K562 (cell line): ENCODE results near the gene IFNGR2. TPM values are rescaled to one million over a fixed set of nuclear protein-coding genes. Genes with fewer than 3 reads are reported as not detected.
A peak's percentile ranks its signal among the peaks of the same experiment; 100 is the strongest.

Experiments
- ATAC-seq: fragments of 200-7000 bp; cut with Tn5 transposase; 3 replicates; pipeline ENCODE4 v1.9.1; 2020; ENCODE audit warnings: moderate library complexity
- BruUV-seq: library from RNA; stranded (reverse); fragments of 400-500 nt; replicated peaks from 2 replicates; lab custom pipeline; 2021; lab: Mats Ljungman, UMichigan
- CTCF ChIA-PET: fragments of 300-600 bp; formaldehyde crosslinking; extraction: SDS; loops from one replicate; lab custom pipeline; 2021; ENCODE audit warnings: low intra/inter-chr PET ratio; lab: Yijun Ruan, JAX
- POLR2A ChIA-PET: fragments of 300-600, 350-650 bp; sonication (Branson Sonifier 250); formaldehyde crosslinking; extraction: SDS; loops from one replicate; lab custom pipeline; 2021; ENCODE audit warnings: antibody characterized with exemption, inconsistent platforms; lab: Yijun Ruan, JAX
- DNase-seq, 4 experiments: peaks; one replicate each; pipeline versions ENCODE4 v3.0.0 to v3.0.0-alpha.2; 2011 to 2018; ENCODE audit warnings: low spot score in 3 of 4, mixed read lengths in 3 of 4; ENCODE audit errors: extremely low read depth in 1 of 4
- FAIRE-seq: peaks from 2 replicates; lab custom pipeline; 2011; peaks lifted over from hg19 to GRCh38; lab: Jason Lieb, UNC
- H2AFZ ChIP-seq: 2 replicates; pipeline ENCODE4 v1.6.0; 2011; ENCODE audit warnings: low read depth, low read length, control low read depth, inconsistent platforms
- H3K27ac ChIP-seq: fragments of 200-600 bp; 3 replicates; pipeline ENCODE4 v1.8.0; 2011; ENCODE audit warnings: low read depth, mild to moderate bottlenecking, control low read depth, inconsistent platforms, low read length, moderate library complexity, mixed read lengths; ENCODE audit errors: extremely low read depth
- H3K27me3 ChIP-seq, 2 experiments: fragments of 300-600 bp in 1 of 2; 2 replicates in 1 of 2; 3 replicates in 1 of 2; pipeline versions ENCODE4 v1.6.0 to v1.8.0; 2011; ENCODE audit warnings: inconsistent platforms in 2 of 2, low read length in 2 of 2, mild to moderate bottlenecking in 1 of 2, mixed read lengths in 1 of 2, moderate library complexity in 1 of 2; ENCODE audit not compliant: control insufficient read depth in 2 of 2, insufficient read depth in 2 of 2
- H3K36me3 ChIP-seq: fragments of 300-600 bp; 3 replicates; pipeline ENCODE4 v1.8.0; 2011; ENCODE audit warnings: mild to moderate bottlenecking, low read length, inconsistent platforms; ENCODE audit not compliant: control insufficient read depth, insufficient read depth
- H3K4me1 ChIP-seq, 2 experiments: fragments of 200-600 bp in 1 of 2; replicated peaks in 1 of 2; 2 replicates in 1 of 2; 3 replicates in 1 of 2; pipeline versions ENCODE4 v1.5.1 to v1.8.0; 2011; ENCODE audit warnings: inconsistent platforms in 2 of 2, low read length in 2 of 2, mild to moderate bottlenecking in 1 of 2, mixed read lengths in 1 of 2, moderate library complexity in 1 of 2; ENCODE audit not compliant: control insufficient read depth in 2 of 2, insufficient read depth in 2 of 2
- H3K4me2 ChIP-seq: 2 replicates; pipeline ENCODE4 v1.6.1; 2011; ENCODE audit warnings: low read length, control low read depth, inconsistent platforms, mixed read lengths; ENCODE audit not compliant: insufficient read depth
- H3K4me3 ChIP-seq: fragments of 200-600 bp; sonication (generic), shearing (Covaris generic); 2 replicates; pipeline ENCODE4 v1.5.1; 2016; ENCODE audit warnings: control low read depth, inconsistent platforms
- H3K79me2 ChIP-seq: fragments of 200-600 bp; 3 replicates; pipeline ENCODE4 v1.8.0; 2011; ENCODE audit warnings: low read length, inconsistent platforms; ENCODE audit not compliant: control insufficient read depth, insufficient read depth
- H3K9ac ChIP-seq, 2 experiments: 2 replicates each; pipeline versions ENCODE4 v1.6.0 to v1.6.1; 2011; ENCODE audit warnings: low read depth in 2 of 2, low read length in 2 of 2, control low read depth in 1 of 2, inconsistent platforms in 1 of 2, mild to moderate bottlenecking in 1 of 2, mixed read lengths in 1 of 2; ENCODE audit not compliant: insufficient read depth in 1 of 2
- H3K9me1 ChIP-seq: one replicate; pipeline ENCODE4 v1.6.0; 2011; ENCODE audit warnings: inconsistent platforms, mild to moderate bottlenecking, low read length, moderate library complexity; ENCODE audit not compliant: control insufficient read depth, insufficient read depth
- H3K9me3 ChIP-seq: replicated peaks from 2 replicates; pipeline ENCODE4 v1.5.1; 2011; ENCODE audit warnings: low read depth, low read length, inconsistent platforms; ENCODE audit not compliant: control insufficient read depth, insufficient read depth
- H4K20me1 ChIP-seq: replicated peaks from 2 replicates; pipeline ENCODE4 v1.6.1; 2011; ENCODE audit warnings: low read length, inconsistent platforms, mixed read lengths; ENCODE audit not compliant: control insufficient read depth, insufficient read depth
- E2F4 ChIP-seq: sonication (generic); formaldehyde crosslinking; IDR thresholded peaks from 2 replicates; pipeline ENCODE4 v1.8.0; 2022; ENCODE audit warnings: mild to moderate bottlenecking, low read depth, missing genetic modification reagents
- RNF219 ChIP-seq: fragments of 250-450 bp; sonication (Bioruptor Pico); IDR thresholded peaks from 2 replicates; pipeline ENCODE4 v1.5.0; 2022; ENCODE audit warnings: mild to moderate bottlenecking
- SREBF1 ChIP-seq: fragments of 150-350 bp; IDR thresholded peaks from 2 replicates; pipeline ENCODE4 v1.6.1; 2014; ENCODE audit warnings: antibody characterized with exemption, low read depth, low read length, borderline replicate concordance
- TSC22D4 ChIP-seq: fragments of 450-650 bp; IDR thresholded peaks from 2 replicates; pipeline ENCODE4 v1.6.1; 2016; ENCODE audit warnings: missing genetic modification characterization, missing biosample characterization, control low read depth
- XRCC3 ChIP-seq: fragments of 450-650 bp; IDR thresholded peaks from 2 replicates; pipeline ENCODE4 v1.6.1; 2017; ENCODE audit warnings: mild to moderate bottlenecking, moderate library complexity
- ZNF24 ChIP-seq: fragments of 450-650 bp; IDR thresholded peaks from 2 replicates; pipeline ENCODE4 v1.6.1; 2016
- WGBS: fragments of 100-300 bp; shearing (Covaris generic); methylation state at CpG from one replicate; pipeline ENCODE4 v1.1.6; 2016; ENCODE audit warnings: low coverage, mixed read lengths; ENCODE audit not compliant: insufficient coverage; ENCODE audit errors: missing lambda C conversion rate; 5-methylcytosine and 5-hydroxymethylcytosine counted together
- in situ Hi-C: fragments of 300-500 bp; cut with MboI; formaldehyde crosslinking; loops from 4 replicates; pipeline ENCODE4 v1.15.0; 2018; ENCODE audit warnings: inconsistent platforms, mixed read lengths
- intact Hi-C: fragments of 100-400 bp; cut with micrococcal nuclease; formaldehyde crosslinking; loops from 2 replicates; pipeline ENCODE4 v1.14.2; 2022
- polyA plus RNA-seq, 8 experiments: library from polyadenylated mRNA; depleted of rRNA in 4 of 8; stranded (reverse) in 5 of 8; unstranded in 3 of 8; fragments of >200 nt; fragmentation: Nextera tagmentation in 2 of 8; fragmentation: Illumina TruSeq in 1 of 8; extraction: Ambion mirVana in 2 of 8; extraction: Trizol in 1 of 8; gene quantifications; 2 replicates each; pipeline versions ENCODE4 v1.2.1 to v1.2.3, GENCODE V29; 2011 to 2014; ENCODE audit warnings: inconsistent platforms in 1 of 8, missing spikeins in 1 of 8
- total RNA-seq, 7 experiments: library from RNA; depleted of rRNA in 6 of 7; stranded (reverse); fragments of >200 nt in 6 of 7; fragmentation: Illumina TruSeq in 2 of 7; extraction: Trizol in 2 of 7; gene quantifications; 2 replicates each; pipeline versions ENCODE4 v1.2.1 to v1.2.3, GENCODE V29; 2011 to 2021; ENCODE audit warnings: low replicate concordance in 1 of 7

The IFNGR2 gene
- total and polyA plus RNA-seq, 9 of the 15 experiments (the other 6 are each of a cell fraction or from before 2014, with no cell fraction given) = 6.7 to 58.0 (median 28.5) TPM

- in situ Hi-C loops = no loop called here
- FAIRE-seq = no peak
- no peak overlapping the region for H3K4me3 ChIP-seq
- H3K27me3 ChIP-seq = no peaks in the 10 kb centered on the region
- no peaks in the 10 kb centered on the region for H3K9me3 ChIP-seq
- peak; percentile 51 for ATAC-seq
- DNase-seq = peak in 1 of 4 experiments; percentile 3
- H3K27ac ChIP-seq = no peak overlapping the region
- H3K4me2 ChIP-seq = no peak overlapping the region
- no TSS peak for BruUV-seq
- H3K79me2 ChIP-seq = no peaks in the 10 kb centered on the region
- POLR2A ChIA-PET = interaction anchor here (0.6 to 1.8 kb wide), 3 partner anchors 9 to 148 kb away, joined by 4 to 6 read pairs (median 4); no protein-coding TSS in a partner anchor
- 69% methylated on average over 1 of the region's 1 CpG for WGBS
- H3K36me3 ChIP-seq = peaks cover 39% of the 10 kb centered on the region
- no peak for TF ChIP-seq ZNF24
- no peak for TF ChIP-seq RNF219 (CRISPR knock-in tag)
- no peak for TF ChIP-seq XRCC3
- TF ChIP-seq TSC22D4 = no peak
- no peak for TF ChIP-seq SREBF1
- TF ChIP-seq E2F4 (CRISPR knock-in tag) = no peak
- intact Hi-C loops = no loop called here
- CTCF ChIA-PET = no interaction called here
- H2AFZ ChIP-seq = no peak overlapping the region
- no peaks in the 10 kb centered on the region for H3K4me1 ChIP-seq
- H4K20me1 ChIP-seq = no peaks in the 10 kb centered on the region
- no peak overlapping the region for H3K9ac ChIP-seq
- H3K9me1 ChIP-seq = no peaks in the 10 kb centered on the region
These were observed 48.4 kb downstream of the IFNGR2 start for GRCh38 chr21:33451634-33452071.
